Tibial nerve (tissue), 4 donors: Measurements from ENCODE around the gene DMD.

ENCODE experiments used
- CTCF ChIP-seq, 5 experiments: fragments of 200-600 bp in 3 of 5; fragments of 450-650 bp in 2 of 5; sonication (generic) in 3 of 5; IDR thresholded peaks; one replicate each; pipeline ENCODE4 v1.5.1; 2016 to 2019; ENCODE audit warnings: antibody characterized with exemption in 5 of 5, mild to moderate bottlenecking in 3 of 5, moderate library complexity in 2 of 5
- EP300 ChIP-seq, 2 donors: sonication (generic); formaldehyde crosslinking; IDR thresholded peaks; one replicate each; pipeline ENCODE4 v1.6.1; 2017; ENCODE audit warnings: antibody characterized with exemption in 2 of 2, mild to moderate bottlenecking in 1 of 2
- POLR2A ChIP-seq, 2 donors: fragments of 450-650 bp; IDR thresholded peaks; one replicate each; pipeline ENCODE4 v1.6.1; 2017; ENCODE audit warnings: antibody characterized with exemption in 2 of 2, mild to moderate bottlenecking in 2 of 2, moderate library complexity in 2 of 2

DNA sequence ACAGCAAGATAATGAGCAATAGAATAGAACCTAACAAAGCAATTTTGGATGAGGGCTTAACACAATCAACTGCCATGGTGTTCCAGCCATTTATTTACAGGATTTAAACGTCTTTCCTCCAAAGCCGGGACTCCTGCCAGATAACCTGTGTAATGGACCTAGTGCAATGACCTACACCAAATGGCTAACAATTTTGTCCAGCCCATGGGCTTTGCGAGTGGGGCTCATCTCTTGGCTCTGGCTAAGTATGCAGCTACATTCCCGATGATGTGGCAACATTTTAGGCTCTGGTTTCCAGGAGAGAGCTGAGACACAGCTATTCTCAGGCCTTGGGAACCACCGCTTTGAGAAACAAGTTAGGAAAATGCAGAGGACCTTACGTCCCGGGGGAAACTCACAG is 1317.2 kb downstream of the DMD start:
- no peak for TF ChIP-seq CTCF (IDR thresholded peaks at IDR 0.05)
- no peak for TF ChIP-seq EP300 (IDR thresholded peaks at IDR 0.05)
- no peak for TF ChIP-seq POLR2A (IDR thresholded peaks at IDR 0.05)
